DMS79 (cell line): ENCODE results near the gene PLCG2.
"Not testable (repeated sequence)": the region's sequence is repeated elsewhere in the genome, so short reads cannot be mapped to it uniquely, and the experiment has no call there.

Experiments
- DNase-seq: peaks from one replicate; lab custom pipeline; 2025; lab: John Stamatoyannopoulos, UW

Gene PLCG2

GRCh38 chr16:81790277-81790676 is 11.2 kb downstream of the PLCG2 start:
- no peak for DNase-seq

- DNase-seq: no peak
These were observed 11.8 kb downstream of the PLCG2 start for GRCh38 chr16:81790830-81791435.

DNA sequence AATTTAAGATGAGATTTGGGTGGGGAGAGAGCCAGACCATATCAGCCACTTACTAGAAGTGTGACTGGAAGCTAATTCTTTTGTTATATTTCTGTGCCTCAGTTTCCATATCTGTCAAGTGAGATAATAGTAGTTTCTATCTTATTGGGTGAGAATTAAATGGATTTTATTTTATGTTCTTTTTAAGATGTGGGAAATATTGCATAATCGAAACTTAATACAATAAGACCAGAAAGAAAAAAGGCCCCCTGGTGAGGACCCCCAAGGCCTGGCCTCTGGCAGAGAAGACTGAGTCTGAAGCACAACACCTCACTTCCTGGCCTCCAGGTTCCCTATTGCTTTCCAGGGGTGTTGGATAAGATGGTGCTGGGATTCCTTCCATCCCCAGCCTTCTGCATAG is 13.7 kb downstream of the PLCG2 start:
- DNase-seq: no peak

GRCh38 chr16:81795193-81795592 is 16.1 kb downstream of the PLCG2 start:
- DNase-seq: no peak

DNA sequence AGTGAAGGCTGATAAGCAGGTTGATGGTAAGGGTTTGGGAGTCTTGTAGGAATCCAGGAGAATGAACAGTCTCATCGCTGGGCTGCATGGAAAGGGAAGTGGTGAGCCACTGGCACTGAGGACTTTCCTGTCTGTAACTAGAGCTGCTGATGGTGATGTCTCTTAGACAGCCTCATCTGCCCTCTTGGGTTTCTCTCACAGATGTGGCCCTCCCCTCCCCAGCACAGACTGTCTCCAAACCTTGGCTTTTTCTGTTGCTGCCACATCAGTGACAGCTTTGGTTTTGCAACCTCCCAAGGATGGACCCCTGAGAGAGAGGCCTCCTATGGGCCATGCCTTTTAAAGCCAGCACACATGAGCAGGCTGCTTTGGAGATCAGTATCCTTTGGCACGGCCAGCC is 16.9 kb downstream of the PLCG2 start:
- no peak for DNase-seq

- no peak for DNase-seq
These were observed 17.7 kb downstream of the PLCG2 start for GRCh38 chr16:81796583-81797346.

DNA sequence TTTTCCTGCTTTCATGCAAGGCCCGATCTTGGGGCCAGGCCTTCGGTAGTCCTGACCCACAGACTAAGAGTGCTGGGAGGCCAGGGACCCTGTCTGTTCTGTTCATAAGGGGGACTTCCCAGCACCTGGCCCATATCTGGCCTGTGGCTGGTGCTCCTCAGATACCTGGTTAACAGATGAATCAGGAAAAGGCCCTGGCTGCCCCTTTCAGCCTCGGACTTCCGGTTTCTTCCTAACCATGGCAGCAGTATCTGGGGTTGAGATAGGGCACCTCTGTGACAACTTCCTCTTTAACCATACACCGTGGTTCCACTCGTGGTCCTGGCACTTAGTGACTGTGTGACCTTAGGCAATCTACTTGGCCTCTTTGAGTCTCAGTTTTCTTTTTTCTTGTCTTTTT is 18.4 kb downstream of the PLCG2 start:
- DNase-seq: no peak

DNA sequence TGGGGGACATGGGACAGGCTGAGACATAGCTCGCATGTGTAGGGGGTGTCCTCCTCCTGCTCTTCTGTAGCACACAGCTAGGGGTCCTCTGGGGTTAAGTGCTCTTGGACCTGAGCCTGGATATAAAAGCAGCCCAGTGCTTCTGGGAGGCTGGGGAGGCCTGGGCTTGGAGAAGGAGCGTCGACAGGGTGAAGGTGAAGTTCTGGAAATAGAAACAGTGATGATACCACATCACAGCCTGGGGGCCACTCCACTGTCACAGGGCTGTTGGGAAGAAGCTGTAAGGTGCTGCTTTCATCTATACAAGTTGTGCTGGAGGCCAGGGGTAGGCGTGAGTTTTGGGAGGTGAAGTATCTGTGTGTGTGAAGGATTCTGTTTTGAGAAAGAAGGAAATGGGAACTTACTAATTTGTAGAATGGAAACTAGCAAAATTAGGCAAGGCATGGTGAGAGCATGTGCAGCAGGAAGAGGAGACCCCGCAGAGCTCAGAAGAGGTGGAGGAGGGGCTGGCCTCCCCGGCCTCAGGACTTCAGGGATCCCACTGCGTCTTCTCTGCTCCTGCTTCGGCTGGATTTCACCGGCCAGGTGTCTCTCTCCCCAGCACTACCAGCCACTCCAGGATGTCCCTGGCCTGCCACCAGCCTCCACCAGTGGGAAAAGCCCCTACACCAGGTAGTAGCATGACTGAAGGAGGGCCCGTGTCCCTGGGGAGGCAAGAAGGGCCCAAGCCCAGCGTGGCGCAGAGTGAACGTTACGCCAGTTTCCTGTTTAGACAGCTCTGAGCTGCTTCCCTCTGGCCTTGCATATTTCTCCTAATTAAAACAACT is 19.4 kb downstream of the PLCG2 start:
- DNase-seq: no peak

DNA sequence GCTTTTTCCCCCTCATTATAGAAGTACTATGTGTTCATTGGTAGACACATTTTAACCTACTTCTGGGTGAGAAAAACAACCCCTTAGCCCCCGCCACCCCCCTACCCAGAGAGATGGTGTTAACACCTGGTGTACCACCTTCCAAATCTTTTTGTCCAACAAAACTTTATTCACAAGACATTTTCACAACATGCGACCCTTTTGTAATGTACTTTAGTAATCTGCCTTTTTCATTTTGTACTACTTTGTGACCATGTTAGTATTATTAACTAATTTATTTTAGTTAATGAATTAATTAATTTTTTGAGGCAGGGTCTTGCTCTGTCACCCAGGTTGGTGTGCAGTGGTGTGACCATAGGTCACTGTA is 20.0 kb downstream of the PLCG2 start:
- no peak for DNase-seq

DNA sequence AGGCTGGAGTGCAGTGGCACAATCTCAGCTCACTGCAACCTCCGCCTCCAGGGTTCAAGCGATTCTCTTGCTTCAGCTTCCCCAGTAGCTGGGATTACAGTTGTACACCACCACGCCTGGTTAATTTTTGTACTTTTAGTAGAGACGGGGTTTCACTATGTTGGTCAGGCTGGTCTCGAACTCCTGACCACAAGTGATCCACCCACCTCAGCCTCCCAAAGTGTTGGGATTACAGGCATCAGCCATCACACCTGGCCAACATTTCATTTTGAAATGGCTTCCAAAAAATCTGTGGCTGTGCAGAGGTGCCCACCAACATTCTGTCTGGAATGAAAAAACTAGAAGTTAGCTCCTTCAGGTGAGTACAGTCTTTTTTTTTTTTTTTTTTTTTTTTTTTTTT is 22.6 kb downstream of the PLCG2 start:
- not testable (repeated sequence) for DNase-seq

GRCh38 chr16:81803332-81803731 is 24.2 kb downstream of the PLCG2 start:
- no peak for DNase-seq

GRCh38 chr16:81804134-81804610 is 25.1 kb downstream of the PLCG2 start:
- no peak for DNase-seq

DNA sequence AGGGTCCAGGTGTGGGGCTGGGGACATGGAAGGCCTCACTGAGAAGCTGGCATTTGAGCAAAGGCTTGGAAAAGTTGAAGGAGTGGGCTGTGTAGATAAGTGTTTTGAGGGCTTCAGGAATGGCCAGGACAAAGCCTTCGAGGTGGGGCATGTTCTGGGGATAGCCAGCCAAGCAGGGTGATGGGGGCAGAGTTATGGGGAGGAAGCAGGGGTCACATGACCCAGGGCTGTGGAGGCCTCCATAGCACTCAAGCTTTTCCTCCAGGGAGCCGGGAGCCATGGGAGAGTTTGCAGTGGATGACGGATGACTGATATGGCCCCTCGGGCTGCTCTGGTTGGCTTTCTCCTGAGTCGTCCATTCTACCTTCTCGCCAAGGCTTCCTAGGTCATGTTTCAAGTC is 27.6 kb downstream of the PLCG2 start:
- DNase-seq: no peak

GRCh38 chr16:81807767-81808358 is 28.8 kb downstream of the PLCG2 start:
- no peak for DNase-seq

GRCh38 chr16:81808933-81809480 is 29.9 kb downstream of the PLCG2 start:
- DNase-seq: no peak

- no peak for DNase-seq
These were observed 30.5 kb downstream of the PLCG2 start for GRCh38 chr16:81809567-81809966.

- no peak for DNase-seq
These were observed 31.3 kb downstream of the PLCG2 start for GRCh38 chr16:81810361-81810760.

DNA sequence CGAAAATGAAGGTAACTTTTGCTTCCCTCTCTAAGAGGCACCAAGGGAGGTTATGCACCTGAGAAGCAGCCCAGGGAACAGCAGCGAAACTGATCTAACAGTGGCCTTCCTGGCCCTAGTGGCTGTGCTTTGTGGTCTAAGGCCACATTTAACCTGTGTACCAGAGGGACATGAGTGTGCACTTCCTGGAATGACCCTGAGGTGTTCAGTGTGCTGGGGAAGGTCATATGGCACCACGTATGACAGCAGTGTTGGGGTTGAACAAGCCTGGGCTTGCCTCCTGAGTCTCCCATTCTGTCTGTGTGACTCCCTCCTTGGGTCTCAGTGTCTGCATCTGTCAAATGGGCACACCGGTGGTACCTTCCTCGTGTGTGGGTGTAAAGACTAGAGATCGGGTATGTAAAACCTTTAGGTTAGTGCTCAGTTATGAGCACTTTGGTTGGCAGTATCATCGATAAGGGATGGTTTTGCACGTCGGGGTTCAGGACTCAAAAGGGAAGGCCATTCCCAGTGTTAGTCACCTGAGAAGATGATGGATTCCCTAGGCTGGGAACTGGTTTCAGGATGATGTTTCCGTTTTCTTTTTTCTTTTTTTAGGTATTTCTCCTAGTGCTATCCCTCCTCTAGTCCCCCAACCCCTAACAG is 31.9 kb downstream of the PLCG2 start:
- DNase-seq: no peak

- no peak for DNase-seq
These were observed 34.6 kb downstream of the PLCG2 start for GRCh38 chr16:81813648-81814047.

DNA sequence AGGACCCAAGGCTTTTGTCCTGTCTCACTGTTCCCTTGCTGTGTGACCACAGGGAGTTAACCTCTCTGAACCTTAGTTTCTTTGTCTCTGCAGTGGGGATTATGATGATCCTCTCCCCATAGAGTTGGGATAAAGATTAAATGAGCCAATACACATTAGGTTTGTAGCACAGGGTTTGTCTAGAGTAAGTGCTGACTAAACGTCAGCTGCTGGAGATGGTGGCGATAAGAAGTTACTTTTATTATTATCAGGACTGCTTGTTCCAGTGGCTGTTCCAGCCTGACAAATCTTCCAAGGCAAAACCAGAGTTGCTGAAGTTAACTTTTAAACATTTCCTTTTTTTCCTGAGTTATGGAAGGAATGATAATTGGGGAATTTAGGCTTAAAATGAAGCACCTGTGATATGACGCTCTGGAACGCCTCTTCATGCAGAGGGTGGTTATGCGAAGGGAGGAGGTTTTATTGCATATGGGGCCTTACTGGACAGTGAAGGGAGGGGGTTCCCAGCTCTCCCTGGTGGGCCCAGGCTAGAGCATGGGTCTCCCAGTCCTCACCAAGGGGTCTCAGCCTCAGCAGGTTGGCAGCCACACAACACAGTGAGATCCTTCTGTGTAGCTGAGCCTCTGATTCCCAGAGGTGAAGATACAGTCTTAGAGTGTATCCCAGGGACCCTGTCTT is 35.8 kb downstream of the PLCG2 start:
- no peak for DNase-seq

DNA sequence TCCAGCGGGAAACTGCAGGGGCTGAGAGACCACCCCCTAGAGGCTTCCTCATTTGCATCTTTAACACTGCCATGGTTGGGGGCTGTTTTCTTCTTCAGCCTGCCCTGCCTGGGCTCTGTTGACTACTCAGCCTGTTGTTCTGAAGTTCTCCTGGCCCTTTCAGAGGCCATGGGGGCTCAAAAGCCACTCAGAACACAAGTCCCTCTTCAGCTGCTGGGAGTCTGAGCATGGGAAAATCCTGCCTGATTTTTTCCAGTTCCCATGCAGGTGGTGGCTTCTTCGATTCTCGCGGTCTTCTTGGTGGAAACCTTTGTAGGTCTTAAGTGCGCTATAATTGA is 36.3 kb downstream of the PLCG2 start:
- DNase-seq: no peak
